Glomerular endothelial cell (primary cell): ENCODE measurements around the gene JSRP1. TPM values are rescaled to one million over a fixed set of nuclear protein-coding genes. Genes with fewer than 3 reads are reported as not detected.

Experiments
- DNase-seq: peaks from one replicate; pipeline ENCODE4 v3.0.0-alpha.2; 2011; ENCODE audit warnings: low read depth, low spot score; ENCODE audit errors: extremely low read depth
- total RNA-seq: library from RNA; depleted of rRNA; stranded (reverse); fragments of >200 nt; gene quantifications from 2 replicates; pipeline ENCODE4 v1.2.3, GENCODE V29; 2015

JSRP1 gene
- total RNA-seq, 1 donor from 2014 or later = 0.23 TPM

DNA sequence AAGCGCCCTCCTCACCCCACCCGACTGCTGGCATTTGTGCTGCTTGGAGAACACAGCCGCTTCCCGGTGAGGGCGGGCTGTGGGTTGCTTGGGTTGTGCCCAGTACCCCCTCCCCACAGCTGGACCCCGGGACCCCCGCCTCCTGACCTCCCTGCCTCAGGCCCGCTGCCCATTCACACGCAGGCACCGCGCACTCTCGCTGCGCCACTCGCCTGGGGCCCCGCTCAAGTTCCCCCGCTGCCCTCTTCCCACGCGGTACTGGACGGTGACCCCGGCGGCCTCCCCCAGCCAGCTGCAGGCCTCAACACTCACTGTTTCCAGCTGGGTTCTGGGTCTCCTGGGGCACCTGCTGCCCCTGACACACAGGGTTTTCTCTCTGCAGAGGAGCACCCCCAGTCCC is 36.5 kb downstream of the JSRP1 start:
- DNase-seq = no peak

DNA sequence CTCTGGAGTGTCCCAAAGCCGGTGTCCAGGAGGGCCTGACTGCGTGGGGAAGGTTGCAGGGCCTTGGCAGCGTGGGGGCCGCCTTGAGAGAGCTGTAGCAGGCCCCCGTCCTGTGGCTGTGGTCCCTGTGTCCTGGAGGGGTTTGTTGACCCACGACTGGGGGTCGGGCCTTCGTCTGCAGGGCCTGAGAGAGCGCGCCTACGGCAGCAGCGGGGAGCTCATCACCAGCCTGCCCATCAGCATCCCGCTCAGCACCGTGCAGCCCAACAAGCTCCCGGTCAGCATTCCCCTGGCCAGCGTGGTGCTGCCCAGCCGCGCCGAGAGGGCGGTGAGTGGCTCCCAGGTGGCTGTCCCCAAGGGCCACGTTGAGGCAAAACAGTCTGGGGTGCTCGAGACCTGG is 38.6 kb downstream of the JSRP1 start:
- DNase-seq = no peak

DNA sequence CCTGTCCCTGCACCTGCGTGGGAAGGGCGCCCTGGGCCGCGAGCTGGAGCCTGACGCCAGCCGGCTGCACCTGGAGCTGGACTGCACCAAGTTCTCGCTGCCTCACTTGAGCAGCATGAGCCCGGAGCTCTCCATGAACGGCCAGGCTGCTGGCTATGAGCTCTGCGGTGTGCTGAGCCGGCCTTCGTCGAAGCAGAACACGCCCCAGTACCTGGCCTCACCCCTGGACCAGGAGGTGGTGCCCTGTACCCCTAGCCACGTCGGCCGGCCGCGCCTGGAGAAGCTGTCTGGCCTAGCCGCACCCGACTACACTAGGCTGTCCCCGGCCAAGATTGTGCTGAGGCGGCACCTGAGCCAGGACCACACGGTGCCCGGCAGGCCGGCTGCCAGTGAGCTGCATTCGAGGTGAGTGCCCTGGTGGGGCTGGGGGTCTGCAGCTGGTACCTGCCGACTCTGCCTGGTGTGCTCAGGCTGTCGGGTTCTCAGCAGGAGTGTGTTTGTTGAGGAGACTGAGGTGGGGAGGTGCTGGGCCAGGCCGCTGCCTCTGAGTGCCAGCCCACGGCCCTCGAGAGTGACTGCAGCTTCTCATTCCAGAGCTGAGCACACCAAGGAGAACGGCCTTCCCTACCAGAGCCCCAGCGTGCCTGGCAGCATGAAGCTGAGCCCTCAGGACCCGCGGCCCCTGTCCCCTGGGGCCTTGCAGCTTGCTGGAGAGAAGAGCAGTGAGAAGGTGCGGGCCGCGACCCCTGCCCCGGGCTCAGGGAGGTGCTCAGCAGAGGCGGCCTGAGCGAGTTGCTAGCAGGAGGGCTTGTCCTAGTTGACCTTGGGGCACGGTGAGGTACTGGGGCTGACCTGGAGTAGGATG is 39.6 kb downstream of the JSRP1 start:
- DNase-seq = no peak

DNA sequence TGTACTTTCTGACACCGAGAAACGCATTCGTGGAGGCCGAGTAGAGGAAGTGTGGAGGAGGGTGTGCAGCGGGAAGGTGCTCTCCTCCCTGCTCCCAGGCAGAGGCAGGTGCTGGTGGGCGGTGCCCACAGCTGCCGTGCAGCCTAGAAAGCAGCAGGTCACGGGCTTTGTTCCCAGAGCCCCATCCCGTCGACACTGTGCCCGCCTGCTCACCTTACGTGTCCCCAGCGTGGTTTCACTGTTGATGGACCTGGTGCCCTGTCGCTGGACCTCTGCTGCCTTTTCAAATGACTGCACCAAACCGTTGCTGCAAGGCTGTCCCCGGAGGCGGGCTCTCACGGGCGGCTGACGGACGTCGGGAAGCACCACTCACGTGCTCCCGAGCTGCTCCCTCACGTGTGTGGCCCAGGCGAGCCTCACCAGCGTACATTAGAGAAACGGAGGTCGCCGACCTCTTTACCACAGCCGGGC is 40.9 kb downstream of the JSRP1 start:
- no peak for DNase-seq

DNA sequence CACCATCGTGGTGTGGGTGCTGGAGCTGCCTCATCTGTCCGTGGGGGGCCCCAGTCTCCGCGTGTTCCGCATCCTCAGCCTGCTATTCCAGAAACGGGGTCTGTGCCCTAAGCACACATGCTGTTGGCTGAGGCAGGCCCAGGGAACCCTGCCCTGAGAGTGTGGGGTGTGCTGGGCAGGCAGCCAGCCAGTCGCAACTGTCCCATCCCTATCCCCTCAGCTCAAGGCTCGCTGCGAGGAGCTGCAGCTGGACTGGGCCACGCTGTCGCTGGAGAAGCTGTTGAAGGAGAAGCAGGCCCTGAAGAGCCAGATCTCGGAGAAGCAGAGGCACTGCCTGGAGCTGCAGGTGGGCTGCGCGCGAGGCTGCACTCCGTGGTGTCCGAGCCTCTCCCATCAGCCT is 42.0 kb downstream of the JSRP1 start:
- DNase-seq = no peak

DNA sequence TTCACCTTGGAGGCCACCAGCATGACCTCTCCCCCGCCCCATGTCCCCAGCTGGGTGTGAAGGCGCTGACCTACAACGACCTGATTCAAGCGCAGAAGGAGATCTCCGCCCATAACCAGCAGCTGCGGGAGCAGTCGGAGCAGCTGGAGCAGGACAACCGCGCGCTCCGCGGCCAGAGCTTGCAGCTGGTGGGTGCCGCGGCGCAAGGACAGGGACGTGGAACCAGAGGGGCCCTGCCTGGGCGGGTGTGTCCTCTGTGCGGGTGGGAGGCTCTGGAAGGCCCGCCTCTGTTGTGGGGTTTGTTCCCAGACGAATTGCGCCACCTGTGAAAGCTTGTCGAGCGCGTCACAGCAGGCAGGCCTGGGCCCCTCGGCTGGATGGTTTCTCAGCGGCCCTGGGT is 42.4 kb downstream of the JSRP1 start:
- no peak for DNase-seq

DNA sequence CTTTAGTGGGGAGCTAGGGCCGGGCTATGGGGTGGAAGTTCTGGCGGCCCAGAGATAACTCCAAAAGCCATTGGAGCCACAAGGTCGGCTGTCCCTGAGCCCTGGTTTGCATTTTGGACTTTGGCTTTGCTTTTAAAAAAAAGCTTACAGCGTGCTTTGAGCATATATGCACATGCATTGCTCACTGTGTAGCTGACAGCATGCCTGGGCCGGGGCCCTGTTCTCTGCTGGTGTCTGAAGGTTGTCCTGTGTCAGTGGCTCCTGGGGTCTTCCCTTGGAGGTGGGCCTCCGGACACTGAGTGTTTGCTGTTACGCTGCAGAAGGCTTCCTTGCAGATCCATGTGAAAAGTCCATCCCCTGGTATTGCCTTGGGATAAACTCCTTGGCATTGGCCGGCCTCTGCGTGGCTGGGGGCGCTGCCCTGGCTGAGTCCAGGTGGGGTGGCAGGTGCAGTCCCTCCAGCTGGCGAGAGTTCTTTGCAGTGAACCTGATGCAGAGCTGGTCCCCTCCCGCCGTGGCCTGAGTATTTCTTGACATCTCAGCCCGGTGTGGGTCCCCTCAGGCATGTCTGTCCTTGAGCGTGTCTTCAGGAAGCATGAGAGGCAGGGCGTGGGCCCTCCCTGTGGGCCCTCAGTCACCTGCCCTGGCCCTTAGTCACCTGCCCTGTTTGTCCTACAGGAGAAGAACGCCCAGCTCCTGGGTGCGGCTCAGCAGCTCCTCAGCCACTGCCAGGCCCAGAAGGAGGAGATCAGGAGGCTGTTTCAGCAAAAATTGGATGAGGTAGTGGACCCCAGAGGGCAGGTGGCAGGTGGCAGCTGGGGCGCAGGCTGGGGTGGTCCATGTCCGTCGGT is 43.1 kb downstream of the JSRP1 start:
- no peak for DNase-seq

DNA sequence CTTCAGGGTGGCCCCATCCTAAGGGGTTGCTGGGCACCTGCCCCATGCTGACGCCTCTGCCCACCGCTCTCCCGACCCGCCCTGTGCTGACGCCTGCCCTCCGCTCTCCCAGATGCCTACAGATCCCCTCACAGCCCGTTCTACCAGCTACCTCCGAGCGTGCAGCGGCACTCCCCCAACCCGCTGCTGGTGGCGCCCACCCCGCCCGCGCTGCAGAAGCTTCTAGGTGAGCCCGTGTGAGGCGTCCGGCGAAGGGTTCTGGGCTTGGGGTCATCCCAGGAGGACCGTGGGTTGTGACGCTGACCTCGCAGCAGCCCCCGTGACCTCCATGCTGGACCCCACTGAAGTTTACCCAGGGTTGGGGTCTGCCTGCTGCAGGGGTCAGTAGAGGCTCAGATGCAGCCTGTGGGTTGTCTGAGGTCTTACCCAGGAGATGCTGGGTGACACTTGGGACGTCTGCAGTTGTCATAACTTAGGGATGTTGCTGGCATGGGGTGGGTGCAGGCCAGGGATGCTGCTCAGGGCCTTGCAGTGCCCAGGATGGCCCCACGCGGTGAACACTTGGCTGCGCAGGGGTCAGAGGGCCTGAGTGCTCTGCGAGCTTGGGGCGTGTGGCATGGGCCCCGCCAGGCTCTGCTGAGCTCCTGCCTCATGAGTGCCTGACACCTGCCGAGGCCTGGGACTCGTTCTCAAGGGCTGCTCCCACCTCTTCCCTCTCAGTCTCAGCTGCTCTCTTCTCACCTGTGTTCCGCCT is 45.1 kb downstream of the JSRP1 start:
- no peak for DNase-seq

DNA sequence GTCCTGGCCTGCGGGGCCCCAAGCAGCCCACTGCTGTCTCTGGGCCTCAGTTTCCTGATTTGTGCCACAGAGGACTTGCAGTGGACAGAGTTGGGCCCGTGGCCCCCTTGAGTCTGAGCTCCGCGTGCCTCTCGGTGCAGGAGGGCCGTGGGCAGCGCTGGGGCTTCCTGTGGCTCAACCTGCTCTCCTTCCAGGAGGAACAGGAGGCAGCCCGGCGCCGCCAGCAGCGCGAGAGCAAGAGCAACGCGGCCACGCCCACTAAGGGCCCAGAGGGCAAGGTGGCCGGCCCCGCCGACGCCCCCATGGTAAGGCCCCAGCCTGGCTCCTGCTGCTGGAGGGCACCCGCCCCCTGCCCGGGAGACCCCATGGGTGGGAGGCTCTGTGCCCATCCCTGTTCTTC is 46.0 kb downstream of the JSRP1 start:
- no peak for DNase-seq

DNA sequence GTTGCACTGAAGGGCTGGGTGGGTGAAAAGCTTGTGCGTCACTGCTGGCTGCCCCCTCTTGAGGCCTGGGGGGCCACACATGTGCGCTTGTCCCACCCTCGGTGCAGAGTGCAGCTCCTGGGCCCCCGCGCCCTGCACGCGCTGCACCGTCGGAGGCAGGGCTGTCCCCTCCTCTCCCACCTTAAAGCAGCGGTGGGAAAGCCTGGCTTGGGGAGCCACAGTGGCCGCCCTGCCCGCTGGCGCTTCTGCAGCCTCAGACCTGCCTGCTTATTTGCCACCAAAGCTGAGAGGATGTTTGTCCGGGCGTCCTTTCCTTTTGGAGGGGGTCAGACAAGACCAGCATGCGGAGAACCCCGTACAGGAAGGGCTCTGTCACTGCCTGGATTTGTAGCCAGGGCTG is 46.8 kb downstream of the JSRP1 start:
- DNase-seq = no peak

DNA sequence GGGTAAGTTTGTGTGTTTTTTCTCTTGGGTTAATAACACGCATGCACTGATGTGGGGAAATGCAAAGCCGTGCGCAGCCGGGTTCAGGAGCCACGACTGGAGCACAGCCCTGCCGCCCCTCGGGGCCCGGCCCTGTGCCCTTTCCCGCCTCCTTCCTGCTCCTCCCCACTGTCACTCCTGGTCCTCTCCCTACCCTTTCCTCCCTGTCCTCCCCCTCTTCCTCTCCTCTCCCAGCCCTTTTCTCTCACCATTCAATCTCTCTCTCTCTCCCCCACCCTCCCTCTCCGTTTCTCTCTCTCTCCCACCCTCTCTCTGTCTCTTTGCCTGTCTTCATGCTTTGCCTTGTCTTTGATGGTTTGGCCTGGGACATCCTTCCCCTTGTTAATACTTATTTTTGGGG is 47.2 kb downstream of the JSRP1 start:
- DNase-seq = no peak

DNA sequence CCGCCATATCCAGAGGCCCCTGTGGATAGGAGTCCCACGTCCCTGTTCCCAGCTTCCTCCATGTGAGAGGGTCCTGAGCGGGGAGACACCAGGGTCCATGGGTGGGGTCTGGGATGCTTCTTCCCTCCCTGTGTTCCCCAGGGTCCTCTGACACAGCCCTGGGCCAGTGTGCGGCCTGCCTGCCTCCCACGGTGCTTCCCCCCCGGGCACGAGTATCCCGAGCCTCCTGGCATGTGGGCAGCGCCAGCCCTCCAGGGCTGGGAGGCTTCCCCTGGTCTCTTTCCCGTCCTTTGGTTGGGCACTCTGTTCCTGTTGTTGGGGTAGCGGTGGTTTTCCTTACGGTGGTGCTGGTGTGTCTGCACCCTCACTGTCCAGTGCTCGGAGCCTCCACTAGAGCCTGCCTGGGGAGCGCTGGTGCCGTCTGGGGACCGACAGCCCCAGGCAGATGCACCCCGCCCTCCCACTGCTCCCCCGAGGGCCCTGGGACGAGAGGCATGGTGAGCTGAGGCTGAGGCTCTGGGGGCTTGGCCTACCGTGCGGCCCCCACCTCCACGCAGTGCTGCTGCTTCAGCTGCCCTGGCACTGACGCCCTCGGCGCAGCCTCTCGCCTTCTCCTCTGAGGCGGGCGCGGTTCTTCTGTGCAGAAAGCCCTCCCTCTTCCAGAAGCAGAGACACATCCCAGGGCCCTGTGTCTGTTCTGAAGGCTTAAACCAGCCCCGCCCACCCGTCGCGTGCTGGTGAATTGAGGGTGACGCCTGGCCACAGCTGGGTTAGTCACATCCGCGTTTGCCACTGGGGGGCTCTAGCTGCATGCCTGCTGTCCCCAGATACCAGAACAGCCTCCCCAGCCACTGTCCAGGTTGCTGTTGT is 48.0 kb downstream of the JSRP1 start:
- DNase-seq = no peak

DNA sequence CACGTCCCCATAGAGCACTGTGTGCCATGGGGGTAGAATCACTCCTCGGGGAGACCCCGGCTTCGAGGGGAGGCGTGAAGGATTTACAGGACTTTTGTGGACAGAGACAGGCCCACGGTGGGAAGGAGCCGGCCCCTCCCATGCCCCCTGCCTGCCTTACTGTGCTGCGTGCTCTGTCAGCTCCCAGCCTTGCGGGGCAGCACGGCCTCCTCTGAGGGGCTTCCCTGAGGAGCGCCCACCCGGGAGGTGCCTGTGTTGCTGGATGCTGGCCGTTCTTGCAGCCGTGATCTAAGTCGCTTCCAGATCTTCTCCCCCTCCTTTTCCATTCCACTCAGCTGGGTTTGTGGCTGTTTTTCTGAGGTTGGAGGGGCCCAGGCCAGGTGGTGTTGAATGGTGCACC is 49.2 kb downstream of the JSRP1 start:
- DNase-seq = no peak

DNA sequence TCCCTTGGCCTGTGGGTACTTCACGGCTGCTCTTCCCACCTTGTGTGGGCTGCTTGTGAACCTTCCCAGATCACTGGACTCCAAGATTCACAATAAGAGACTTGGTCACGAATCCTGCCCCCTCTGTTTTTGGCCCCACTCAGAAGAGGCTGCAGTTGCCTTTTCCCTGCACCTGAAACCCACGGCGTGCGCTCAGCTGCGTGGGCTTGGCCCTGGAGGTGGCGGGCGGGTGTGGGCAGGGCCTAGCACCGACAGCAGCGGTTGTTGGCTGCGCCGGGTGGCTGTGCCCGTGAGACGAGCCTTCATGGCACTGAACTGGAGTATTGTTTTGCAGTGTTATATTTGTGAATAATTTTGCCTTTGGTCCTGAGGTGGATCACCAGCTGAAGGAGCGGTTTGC is 53.9 kb downstream of the JSRP1 start:
- DNase-seq = no peak

Other genes starting within 250 kb of the JSRP1 start
- gene BTBD2, start 240.7 kb downstream of the JSRP1 start, total RNA-seq = 80.6 and 82.3 TPM in 2 replicates
- 113 TPM in 2 replicates for gene MKNK2, start 205.2 kb downstream of the JSRP1 start, total RNA-seq
- gene MOB3A, start 160.1 kb downstream of the JSRP1 start, total RNA-seq = 60.3 and 72.4 TPM in 2 replicates
- gene IZUMO4, start 159.5 kb downstream of the JSRP1 start, total RNA-seq = 0.99 and 6.6 TPM in 2 replicates
- 128 and 195 TPM in 2 replicates for gene AP3D1, start 104.9 kb downstream of the JSRP1 start, total RNA-seq
- gene DOT1L, start 92.5 kb downstream of the JSRP1 start, total RNA-seq = 10.9 and 25.5 TPM in 2 replicates
- gene PLEKHJ1, start 20.1 kb downstream of the JSRP1 start, total RNA-seq = 68.1 and 69.8 TPM in 2 replicates
- 45.9 and 90.2 TPM in 2 replicates for gene SF3A2, start 19.6 kb downstream of the JSRP1 start, total RNA-seq
- gene AMH, start 7.1 kb downstream of the JSRP1 start, total RNA-seq = 1.4 and 2.1 TPM in 2 replicates
- gene PEAK3, start 25.8 kb upstream of the JSRP1 start, total RNA-seq = 0.05 TPM in 1 of 2 replicates, not detected in the other
- not detected in 2 replicates for gene LINGO3, start 51.7 kb upstream of the JSRP1 start, total RNA-seq
- gene LSM7, start 72.2 kb upstream of the JSRP1 start, total RNA-seq = 128 and 231 TPM in 2 replicates
- 32.5 and 58.5 TPM in 2 replicates for gene SPPL2B, start 72.3 kb upstream of the JSRP1 start, total RNA-seq
- not detected in 2 replicates for gene TMPRSS9, start 103.8 kb upstream of the JSRP1 start, total RNA-seq
- gene TIMM13, start 171.2 kb upstream of the JSRP1 start, total RNA-seq = 47.1 and 52.1 TPM in 2 replicates
- gene LMNB2, start 200.5 kb upstream of the JSRP1 start, total RNA-seq = 69.7 and 83.3 TPM in 2 replicates
- gene GADD45B, start 219.7 kb upstream of the JSRP1 start, total RNA-seq = 48.5 and 90.1 TPM in 2 replicates